NB4 (cell line): ENCODE measurements around the gene LPP.

Source experiments
- DNase-seq: peaks from one replicate; pipeline ENCODE4 v3.0.0; 2010; ENCODE audit warnings: low read depth
- H3K4me3 ChIP-seq: one replicate; pipeline ENCODE4 v1.5.1; 2011; ENCODE audit warnings: mild to moderate bottlenecking, low read depth, low read length, moderate library complexity
- MAX ChIP-seq: IDR thresholded peaks from 2 replicates; pipeline ENCODE4 v1.6.1; 2011; ENCODE audit warnings: low read depth, low read length
- MYC ChIP-seq: IDR thresholded peaks from 2 replicates; pipeline ENCODE4 v1.6.1; 2011; ENCODE audit warnings: low read depth, low read length
- POLR2A ChIP-seq: IDR thresholded peaks from 2 replicates; pipeline ENCODE4 v1.6.1; 2011; ENCODE audit warnings: mild to moderate bottlenecking; ENCODE audit not compliant: insufficient read length; ENCODE audit errors: extremely low read depth
- TF ChIP-seq, protein P1 (sequence below): IDR thresholded peaks from one replicate; pipeline ENCODE4 v1.5.1; 2012; ENCODE audit warnings: low read depth, low read length

Gene LPP

DNA sequence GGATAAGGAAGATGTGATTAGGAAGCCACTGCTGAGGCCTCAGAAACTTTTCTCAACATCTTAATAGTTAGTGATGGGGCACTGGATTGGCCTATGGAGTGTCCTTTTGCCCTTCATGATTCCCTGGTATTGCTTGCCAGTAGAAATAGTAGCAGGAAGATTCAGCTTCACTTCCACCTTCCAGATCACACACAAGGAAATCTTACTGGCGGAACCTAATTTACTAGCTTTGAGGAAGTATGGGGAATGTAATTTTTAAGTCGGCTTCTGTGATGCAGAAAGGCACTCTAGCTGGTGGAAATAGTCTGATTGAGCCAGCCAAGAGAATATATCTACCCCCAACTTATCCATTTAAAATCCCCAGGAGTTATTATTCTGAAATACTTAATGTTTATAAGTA lies 46.5 kb downstream of the LPP start:
- no peak for DNase-seq
- no peak overlapping the region for H3K4me3 ChIP-seq
- TF ChIP-seq POLR2A (no peak), MAX (no peak), MYC (no peak)
- TF ChIP-seq, protein P1, sequence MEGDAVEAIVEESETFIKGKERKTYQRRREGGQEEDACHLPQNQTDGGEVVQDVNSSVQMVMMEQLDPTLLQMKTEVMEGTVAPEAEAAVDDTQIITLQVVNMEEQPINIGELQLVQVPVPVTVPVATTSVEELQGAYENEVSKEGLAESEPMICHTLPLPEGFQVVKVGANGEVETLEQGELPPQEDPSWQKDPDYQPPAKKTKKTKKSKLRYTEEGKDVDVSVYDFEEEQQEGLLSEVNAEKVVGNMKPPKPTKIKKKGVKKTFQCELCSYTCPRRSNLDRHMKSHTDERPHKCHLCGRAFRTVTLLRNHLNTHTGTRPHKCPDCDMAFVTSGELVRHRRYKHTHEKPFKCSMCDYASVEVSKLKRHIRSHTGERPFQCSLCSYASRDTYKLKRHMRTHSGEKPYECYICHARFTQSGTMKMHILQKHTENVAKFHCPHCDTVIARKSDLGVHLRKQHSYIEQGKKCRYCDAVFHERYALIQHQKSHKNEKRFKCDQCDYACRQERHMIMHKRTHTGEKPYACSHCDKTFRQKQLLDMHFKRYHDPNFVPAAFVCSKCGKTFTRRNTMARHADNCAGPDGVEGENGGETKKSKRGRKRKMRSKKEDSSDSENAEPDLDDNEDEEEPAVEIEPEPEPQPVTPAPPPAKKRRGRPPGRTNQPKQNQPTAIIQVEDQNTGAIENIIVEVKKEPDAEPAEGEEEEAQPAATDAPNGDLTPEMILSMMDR: no peak

GRCh38 chr3:188202358-188203138 lies 48.6 kb downstream of the LPP start:
- TF ChIP-seq MAX (no peak), POLR2A (no peak), MYC (no peak)
- TF ChIP-seq, protein P1: no peak
- no peak overlapping the region for H3K4me3 ChIP-seq
- DNase-seq: peak; percentile 8

DNA sequence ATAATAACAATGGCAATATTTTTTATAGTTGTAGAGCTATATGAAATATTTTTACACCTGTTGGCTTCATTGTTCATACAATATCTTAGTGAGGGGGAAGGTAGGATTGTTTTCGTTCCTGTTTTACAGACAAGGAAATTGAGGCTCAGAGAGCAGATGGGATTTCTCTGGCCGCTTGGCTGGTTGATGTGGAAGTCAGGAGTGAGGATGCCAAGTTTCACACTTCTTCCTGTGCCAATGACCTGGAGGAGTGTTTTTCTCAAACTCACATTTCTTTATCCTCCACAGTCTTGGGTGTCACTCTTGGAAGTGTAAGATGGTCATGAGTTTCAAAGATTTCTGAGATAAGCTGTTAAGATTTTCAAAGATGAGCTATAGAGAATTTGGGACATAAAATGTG lies 50.6 kb downstream of the LPP start:
- no peak for DNase-seq

DNA sequence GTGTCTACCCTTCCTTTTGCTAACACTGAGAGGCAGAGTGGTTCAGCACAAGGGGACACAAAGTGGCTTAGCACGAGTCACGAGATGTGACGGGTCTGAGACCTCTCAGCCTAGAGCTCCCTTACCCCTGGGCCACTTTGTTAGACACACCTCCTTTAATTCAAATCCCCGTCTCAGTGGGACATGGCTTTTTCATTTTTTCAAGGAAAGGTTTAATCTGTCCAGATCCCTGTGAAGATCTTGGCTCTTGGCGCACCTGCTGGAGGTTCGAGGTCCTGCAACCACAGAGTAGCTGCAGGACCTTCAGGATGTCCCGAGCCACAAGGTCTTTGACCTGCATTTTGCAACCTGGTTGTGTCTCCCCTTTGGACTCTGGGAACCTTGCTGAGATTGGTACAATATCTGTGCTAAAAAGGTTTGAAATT lies 52.0 kb downstream of the LPP start:
- DNase-seq: peak; percentile 16
- no peak for TF ChIP-seq POLR2A
- TF ChIP-seq, protein P1: peak; percentile 24
- H3K4me3 ChIP-seq: no peak overlapping the region

More for the DNA sequence above, 50.6 kb downstream of the LPP start:
- TF ChIP-seq, protein P1: no peak
- TF ChIP-seq MAX (no peak), MYC (no peak), POLR2A (no peak)
- H3K4me3 ChIP-seq: no peak overlapping the region

DNA sequence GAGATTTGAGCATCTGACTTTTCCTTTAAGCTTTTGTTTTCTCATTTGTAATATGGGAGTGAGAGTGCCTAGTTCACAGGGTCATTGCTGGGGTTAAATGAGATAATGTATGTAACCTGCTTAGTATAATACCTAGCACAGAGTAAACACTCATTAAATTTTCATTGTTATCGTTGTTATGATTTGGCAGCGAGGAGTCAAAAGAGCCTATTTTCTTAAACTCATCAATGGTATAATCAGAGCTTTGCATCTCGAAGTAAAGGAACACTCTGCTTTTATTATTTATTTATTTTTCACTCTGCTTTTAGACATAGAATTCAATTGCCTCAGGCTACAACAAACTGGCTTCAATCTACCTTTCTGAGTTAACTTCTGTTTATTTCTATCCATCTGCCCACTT lies 52.8 kb downstream of the LPP start:
- H3K4me3 ChIP-seq: no peak overlapping the region
- TF ChIP-seq MYC (no peak), MAX (no peak), POLR2A (no peak)
- TF ChIP-seq, protein P1: no peak
- no peak for DNase-seq
